H4 (cell line): ENCODE measurements around the gene TTC28. TPM values are rescaled to one million over a fixed set of nuclear protein-coding genes. Genes with fewer than 3 reads are reported as not detected.

Experiments used
- DNase-seq: peaks from one replicate; pipeline ENCODE4 v3.0.0-alpha.2; 2015; ENCODE audit warnings: low spot score
- total RNA-seq: library from RNA; depleted of rRNA; stranded (reverse); fragments of >200 nt; shearing (Covaris generic); gene quantifications from 2 replicates; pipeline ENCODE4 v1.2.3, GENCODE V29; 2014

The TTC28 gene
- total RNA-seq, 1 experiment from 2014 or later, result 0.23 TPM

DNA sequence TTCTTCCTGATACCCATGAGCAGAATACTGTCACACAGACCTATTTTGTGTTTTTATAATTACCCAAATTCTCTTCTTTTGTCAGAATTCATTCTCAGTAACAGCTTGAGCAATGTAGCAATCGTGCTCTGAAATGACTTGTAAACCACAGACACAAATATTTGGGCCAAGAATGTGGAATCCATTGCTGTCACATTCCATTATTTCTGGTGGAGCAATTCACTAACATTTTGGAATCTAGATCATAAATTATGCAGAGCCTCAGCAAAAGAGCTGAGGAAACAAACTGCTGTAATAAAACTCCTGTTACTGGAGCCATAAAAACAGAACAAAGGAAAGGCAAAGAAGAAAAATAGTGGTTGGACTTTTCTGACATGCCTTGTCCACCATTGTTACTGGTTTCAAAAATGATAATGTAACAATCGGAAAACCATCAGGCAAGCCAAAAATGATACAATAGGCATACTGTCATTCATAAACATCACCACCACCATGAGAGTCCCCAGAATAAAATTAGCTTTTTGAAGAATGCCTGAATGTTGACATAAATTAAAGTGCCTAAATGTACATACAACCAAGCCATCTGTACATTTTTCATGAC is 537.2 kb downstream of the TTC28 start:
- peak; percentile 35 for DNase-seq

DNA sequence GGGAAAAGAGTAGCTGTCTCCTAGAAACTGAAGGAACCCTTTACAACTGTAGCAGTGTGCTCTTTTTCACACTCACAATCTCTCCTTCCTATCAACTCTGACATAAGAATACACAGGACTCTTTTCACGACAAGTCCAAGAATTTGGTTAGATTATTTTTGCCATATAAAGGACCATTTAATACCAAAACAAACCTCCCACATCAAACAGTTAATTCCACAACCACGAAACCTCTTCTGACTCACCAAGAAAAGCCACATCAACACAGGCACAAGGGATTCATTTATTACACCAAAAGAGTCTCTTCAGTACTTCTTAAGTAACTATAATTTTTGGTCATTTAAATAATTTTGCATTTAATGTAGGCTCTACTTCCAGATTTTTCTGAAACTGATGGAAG is 538.0 kb downstream of the TTC28 start:
- DNase-seq, result peak; percentile 45

DNA sequence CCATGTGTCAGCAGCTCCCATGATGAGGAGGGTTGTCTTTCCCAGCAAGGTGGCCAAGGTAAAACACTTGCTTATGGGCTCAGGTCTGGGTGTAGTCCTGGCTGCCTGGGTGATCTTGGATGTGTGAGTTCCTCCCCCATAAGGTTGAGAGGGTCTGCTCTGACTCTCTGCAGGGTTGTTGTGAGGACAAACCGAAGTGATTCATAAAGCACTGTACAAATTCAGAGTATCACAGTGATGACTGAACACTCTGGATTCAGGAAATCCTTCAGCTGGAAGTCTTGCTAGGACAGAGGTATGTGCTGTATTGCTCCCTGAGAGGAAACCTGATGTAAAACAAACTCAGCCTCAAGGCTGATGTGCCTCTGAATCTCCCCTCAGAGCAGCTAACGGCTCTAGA is 539.7 kb downstream of the TTC28 start:
- DNase-seq, result no peak

DNA sequence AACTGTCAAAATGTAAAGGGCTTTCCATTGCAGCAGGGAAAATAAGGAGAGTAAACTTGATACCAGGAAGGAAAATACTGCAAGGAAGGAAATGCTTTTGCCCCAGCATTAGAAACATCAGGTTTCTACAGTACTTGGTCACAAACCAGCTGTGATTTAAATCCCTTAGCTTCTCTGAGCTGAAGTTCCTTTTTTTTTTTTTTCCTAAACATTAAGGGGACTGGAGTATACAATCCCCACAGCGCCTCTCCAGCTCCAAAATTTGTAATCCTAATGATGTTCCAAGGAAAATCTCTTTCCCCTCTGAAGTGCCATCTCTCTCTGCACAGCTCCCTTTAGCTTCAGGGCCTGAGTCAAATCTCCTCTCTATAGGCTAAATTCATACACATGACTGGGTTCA is 540.1 kb downstream of the TTC28 start:
- no peak for DNase-seq

DNA sequence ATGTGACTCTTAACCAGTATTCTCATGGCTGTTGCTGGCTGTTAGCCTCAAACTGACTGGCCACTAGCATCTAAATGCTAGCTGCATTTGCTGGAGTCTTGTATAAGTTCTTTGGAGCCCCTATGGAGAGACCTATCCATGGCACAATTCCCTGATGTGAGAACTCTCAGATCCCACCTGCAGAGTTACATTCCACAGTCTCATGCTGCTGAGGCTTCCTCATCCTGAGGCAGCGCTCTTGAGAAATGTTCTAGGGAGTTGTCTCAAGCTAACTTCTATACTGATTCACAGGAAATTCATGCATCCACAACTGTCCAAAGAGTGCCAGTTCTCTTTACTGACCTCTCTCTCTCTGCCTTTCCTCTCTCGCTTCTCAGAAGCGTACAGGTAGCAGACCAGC is 542.6 kb downstream of the TTC28 start:
- no peak for DNase-seq

DNA sequence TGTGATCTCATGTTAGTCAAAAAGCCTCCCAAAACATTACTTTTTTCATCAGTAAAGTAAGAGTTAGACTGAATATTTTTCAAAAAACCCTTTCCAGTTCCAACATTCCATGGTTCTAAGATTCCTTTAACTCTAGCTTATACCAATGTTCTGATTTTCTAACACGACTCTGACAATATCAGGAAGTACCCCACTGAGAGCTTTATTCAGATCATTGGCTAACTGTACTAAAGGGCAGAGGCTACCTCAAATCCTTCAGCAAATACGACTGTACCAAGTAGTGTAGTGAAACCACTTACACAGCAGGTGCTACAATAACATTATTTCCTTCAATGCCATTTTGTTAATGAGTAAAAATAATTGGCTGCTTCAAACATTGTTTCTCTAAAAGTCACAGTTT is 547.2 kb downstream of the TTC28 start:
- DNase-seq, result no peak

DNA sequence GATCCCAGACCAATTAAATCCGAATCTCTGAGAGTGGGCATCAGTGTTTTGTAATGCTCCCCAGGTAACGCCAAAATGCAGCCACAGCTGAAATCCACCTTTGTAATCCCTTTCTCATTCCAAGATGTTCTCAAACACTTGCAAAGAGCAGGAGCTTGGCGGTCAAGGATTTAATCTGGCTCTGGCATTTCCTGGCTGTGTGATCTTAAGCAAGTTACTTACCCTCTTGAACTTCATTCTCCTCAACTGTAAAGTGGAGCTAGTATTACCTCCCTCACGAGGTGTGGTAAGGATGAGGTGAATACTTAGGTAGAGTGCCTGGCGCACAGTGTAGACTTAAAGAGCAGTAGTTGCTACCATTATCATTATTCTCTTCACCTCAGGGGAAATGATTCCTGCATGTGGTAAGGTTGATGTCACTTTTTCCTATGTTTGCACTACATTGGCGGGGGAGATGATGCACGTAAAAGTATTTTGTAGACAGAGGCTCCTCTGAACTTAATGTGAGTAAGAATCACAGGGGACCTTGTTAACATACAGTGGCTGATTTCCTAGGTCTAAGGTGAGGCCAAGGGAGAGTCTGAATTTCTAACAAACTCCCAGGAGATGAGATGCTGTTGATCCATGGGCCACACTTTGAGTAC is 550.2 kb downstream of the TTC28 start:
- no peak for DNase-seq

DNA sequence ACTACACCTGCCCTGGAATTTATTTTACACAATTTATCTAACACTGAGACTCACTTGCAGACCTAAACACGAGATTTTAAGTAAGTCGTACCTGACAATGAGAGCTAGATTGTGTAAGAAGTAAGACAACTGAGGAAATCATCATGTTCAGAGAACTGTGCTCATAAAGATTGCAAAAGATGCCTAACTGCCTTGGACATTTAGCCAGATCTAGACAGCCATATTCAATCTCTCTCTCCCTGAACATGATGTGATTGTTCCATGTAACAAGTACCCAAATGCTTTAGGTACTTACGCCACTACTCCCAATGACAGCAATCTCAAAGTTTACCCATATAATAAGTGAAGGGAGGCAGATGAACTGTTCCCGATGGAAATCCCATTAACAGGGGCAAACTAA is 550.8 kb downstream of the TTC28 start:
- no peak for DNase-seq

DNA sequence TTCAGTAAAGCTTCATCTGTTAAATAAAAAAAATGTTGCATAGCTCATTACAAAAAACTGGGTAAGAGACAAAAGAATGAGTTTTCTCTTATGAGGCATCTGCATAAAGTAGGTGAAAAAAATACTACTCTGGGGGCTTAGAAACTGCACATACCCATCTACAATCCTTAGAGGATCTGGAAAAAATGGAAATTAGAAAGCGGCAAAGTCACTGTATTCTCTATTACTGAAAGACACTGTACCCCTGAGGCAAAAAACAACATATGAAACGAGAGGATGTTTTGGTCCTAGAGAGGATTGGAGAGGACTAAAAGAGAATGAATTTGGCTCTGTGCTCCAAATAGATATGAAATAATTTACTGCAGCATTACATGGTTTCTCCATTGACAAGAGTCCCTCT is 553.8 kb downstream of the TTC28 start:
- no peak for DNase-seq

DNA sequence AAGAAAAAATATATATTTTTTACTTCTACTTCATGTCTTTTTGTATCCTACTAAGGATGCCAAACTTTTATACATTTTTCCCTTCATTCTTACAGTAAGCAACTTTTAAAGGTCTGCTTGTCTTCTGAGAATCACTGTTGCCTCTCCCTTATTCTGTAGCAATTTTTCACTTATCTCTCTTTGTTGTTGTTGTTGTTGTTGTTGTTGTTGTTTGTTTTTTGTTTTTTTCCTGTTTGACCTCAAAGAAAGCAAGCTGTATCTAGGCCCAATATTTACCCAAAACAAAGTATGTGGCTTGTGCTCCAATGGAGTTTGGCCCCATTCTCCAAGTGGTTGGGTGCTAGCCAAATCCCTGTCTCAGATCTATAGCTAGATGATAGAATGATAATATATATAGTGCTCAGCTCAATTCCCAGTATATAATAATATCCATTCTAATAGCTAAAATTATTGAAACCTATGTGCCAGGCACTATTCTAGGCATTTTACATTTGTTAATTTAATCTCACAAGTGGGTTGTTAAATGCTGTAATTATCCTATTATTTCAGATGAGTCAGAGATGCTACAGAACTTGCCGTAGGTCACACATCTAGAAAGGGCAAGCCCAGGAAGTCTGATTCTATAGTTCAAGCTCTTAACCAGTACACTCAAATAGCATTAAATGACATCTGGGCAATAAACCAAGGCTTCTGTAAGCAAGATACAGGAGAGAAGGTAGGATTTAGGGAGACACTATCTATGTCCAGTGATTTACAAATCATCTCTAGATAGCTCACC is 555.5 kb downstream of the TTC28 start:
- no peak for DNase-seq

DNA sequence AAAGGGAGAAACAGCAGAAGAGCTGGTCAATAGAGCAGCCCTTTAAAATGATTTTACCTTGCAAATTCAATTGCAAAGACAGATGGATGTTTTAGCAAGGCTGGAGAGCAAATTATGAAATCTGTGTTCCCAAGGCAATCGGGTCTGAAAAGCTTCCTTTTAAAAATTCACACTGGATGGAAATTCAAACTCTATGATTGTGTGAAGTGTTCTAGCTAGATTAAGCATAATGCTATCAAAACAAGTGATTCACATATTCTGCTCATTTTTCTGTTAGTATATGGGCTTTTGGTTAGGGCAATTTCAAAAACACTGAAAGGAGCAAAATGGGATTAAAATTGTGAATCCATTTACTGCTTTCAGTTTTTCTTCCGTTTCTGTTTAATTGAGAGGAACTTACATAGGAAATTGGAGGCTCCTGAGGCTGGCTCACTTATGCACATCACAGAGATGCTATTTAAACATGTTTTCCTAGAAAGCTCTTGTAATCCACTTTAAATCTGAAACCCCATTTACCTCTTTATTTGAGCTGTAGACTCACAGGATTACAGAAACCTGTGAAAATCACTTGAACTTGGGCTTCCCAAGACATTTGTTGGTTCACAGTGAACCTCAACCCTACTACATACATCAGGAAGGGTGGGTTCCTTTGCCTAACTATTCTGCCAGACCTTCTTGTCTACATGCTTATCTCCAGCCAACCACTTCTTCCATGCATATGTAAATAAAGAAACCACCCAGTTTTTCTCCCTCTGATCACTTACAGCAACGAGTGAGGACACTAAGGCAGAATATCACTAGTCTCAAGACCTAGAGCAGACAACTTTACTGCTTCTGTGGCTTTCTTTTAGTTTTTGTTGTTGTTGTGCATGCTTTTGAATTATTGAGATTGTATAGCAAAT is 558.7 kb downstream of the TTC28 start:
- DNase-seq, result no peak

DNA sequence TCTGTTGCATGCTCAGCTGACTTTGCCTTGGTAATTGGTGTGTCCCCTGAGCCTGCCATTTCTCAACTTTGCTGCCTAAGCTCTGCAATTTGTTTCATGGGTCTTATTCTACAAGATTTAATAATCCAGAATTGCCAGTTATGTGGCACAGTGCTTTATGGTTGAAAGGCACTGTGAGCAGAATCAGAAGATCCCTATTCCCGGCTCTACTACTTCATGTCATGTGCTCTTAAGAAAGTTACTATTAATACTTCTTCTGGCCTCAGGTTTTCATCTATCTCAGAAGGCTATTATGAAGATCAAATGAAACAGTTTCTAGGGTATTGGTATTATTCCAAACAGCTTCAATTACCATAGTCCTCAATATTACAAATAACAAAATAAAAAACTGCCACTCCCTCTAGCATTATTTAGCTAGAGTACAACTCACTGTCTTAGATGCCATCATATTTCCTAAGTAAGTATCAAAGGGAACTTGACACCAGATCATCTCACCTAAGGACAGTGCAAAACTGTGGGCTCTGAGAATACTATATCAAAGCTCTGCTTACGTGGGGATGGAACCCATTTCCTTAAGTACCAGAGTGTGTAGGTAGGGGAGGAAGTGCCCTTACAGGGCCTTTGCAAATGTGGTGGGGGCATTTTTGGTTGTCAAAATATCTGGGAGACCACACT is 560.5 kb downstream of the TTC28 start:
- DNase-seq, result no peak

DNA sequence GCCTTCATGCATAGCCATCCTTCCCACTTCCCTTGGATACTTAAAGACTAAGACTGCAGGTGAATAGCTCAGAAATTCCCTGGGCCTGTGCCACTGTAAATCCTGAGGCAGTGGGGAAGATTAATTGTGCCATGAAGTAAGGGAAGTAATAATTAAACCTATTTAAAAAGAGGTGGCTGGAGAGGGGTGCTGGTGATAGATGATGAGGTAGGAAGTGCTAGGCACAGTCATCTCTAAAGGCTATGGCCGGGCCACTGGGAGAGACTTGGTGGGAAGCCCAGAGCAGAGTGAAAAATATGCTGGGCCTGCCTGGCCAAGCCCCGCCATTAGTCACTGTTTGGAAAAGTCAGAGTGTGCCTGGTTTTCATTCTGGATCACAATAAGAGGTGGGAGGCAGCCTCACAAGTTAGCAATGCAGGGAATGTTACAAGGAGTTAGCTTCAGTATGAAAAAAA is 563.4 kb downstream of the TTC28 start:
- no peak for DNase-seq

DNA sequence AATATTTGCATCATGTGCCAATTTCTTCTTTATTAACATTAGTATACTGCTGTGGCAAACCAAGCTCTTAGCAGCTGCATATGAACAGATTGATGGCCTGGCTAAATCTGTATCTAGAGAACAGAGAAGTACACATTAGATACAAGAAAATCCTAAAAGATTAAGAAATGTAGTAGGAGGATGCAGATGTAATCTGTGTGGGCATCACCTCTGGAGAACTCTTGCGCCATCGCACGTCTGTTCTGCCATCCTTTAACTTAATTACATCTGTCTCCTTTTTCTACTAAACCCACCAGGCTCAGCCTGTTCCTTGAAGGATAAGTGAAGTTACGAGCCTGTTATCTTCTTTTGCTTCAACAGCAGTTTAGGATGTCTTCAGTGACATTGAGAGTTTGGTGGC is 564.2 kb downstream of the TTC28 start:
- no peak for DNase-seq

DNA sequence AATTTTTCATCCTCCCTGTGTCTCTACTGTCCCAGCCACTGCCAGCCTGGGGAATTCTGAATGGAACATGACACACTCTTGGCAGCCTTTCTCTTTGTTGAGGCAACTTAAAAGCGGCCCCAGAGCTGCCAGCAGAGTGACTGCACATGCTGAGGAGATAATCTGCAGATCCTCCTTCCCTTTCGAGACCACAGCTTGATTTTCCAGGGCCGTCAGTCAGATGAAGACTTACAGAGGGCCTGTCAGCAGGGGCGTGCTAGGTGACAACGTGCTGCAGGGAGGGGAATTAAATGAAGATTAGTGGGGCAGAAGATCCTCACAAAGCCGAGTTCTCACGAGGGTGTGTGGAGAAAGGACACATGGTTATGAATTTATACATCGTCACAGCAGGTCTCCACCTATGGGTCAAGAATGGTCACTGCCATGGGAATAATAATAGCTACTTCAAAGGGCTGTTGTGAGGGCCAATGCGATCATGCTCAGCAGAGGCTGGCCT is 567.0 kb downstream of the TTC28 start:
- DNase-seq, result peak; percentile 39

DNA sequence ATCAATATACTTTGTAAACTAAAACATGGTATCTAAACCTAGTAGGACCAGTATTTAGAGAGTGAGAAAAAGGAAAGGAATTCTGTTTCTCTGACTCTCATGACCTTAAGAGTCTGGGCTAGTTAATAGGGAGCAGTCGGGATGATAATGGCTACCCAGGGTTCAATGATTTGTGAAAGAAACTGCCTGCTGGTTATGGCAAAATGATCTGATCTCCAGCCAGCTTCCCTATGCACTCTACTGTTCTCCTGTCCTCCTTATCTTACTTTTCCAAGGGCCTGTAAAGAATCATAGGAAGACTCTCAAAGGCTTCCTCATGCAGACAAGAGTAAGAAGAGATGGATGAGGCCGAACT is 567.5 kb downstream of the TTC28 start:
- no peak for DNase-seq

DNA sequence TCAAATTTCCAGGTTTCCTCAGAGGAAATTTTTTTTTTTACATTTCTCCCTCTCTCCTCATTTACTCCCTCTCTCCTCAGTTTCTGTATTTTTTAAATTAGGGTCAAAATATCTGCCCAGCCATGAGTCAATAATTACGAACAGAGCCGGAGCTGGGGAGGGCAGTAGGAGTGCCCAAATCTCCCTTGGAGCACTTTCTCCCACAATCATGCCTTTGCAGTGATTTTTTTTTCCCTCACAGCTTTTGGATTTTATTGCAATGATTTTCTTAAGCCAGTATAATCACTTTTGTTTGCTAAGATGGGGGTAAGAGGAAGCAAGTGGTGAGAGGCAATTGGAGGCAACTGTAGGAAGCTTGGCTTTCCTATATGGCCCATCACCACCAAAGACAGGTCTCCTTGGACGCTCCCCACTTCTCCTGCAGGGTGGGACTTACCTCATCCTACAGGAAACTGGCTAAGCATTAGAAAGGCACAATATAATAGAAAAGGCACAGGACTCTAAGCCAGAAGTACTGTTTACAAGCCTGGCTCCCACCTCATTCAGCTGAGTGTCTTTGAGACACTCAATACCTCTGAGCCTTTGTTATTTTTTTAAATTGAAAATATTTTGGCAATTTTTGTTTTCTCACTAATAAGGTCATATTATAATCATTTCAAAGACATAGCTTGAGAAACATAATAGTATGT is 568.0 kb downstream of the TTC28 start:
- no peak for DNase-seq

DNA sequence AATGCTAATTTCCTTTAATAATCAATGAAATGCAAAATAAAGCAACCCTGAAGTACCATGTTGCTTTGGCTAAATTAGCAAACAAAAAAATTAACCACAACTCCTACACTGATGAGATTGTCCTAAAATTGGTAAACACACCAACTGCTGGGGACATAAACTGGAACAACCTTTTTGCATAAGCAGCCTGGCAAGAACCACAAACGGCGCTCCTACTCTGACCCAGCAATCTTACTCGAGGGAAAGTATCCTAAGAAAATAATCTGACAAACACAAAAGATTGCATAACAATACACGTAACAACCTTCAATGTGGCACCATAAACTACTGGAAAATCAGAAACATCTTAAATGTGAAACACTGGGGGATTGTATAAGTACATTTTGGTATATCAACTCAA is 570.8 kb downstream of the TTC28 start:
- no peak for DNase-seq

DNA sequence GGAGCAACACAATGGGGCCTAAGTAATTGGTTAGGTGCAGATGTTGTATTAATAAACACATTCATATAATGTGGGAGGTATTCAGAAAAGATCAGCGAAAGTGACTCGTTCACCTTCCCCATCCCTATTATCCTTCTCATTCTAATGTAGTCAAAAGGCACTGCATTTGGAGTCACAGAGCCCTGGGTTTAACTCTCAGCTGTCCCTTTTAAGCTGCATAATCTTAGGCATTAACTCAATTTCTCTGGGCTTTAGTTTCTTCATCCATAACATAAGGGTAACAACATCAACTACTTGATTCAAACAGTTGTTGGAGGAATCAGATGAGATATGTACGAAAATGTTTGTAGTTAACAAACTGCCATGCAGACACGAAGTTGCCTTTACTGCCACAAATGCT is 573.0 kb downstream of the TTC28 start:
- no peak for DNase-seq

DNA sequence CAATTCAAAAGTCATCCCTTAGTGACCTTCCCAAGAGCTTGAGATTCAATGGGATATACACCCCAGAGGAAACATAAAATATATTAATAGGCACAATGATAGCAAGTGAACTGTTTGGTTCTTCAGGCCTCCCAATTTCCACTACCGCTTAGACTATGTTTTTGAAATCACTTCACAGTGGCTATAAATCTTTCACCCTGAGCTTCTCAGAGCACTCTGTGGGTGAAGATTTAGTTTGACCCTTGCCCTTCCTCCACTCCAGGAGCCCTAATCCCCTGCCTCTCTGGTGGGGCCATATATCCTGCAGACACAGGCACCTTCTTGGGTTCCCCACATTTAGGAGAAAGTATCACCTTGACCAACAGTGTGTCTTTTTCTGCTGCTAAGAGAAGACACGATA is 573.7 kb downstream of the TTC28 start:
- no peak for DNase-seq

DNA sequence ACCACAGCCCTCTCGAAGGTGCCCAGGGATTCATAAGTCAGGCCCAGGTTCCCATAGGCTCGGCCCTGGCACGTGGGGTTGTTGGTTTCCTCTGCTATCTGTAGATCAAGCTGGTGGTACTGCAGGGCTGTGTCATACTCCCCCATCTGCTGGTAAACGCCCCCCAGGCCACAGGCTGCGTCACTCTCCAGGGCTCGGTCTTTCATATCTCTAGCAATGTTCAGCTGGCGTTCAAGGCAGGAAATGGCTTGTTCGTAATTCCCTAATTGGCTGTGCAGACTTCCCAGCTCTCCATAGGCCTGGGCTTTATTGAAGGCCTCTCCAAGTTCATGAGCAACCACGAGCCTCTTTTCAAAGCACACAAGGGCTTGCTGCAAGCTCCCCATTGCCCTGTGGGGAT is 574.2 kb downstream of the TTC28 start:
- DNase-seq, result no peak
